Caki2 (cell line): ENCODE data around the gene DHRS4. TPM values are rescaled to one million over a fixed set of nuclear protein-coding genes. Genes with fewer than 3 reads are reported as not detected.
"Not testable (repeated sequence)": the region's sequence is repeated elsewhere in the genome, so short reads cannot be mapped to it uniquely, and the experiment has no call there.

ENCODE experiments used
- DNase-seq: peaks from one replicate; pipeline ENCODE4 v3.0.0-alpha.2; 2015; ENCODE audit warnings: low read depth
- in situ Hi-C: cut with HindIII; loops from 2 replicates; pipeline ENCODE4 v1.10.0; 2016; ENCODE audit warnings: low sequenced_read_pairs, low pct_unique_long_range_greater_than_20kb, mixed read lengths
- total RNA-seq: library from RNA; depleted of rRNA; stranded (reverse); fragments of >200 nt; shearing (Covaris generic); gene quantifications from 2 replicates; pipeline ENCODE4 v1.2.3, GENCODE V29; 2014; ENCODE audit warnings: low replicate concordance

DHRS4 gene
- total RNA-seq, 1 experiment from 2014 or later, result 50.0 TPM

DNA sequence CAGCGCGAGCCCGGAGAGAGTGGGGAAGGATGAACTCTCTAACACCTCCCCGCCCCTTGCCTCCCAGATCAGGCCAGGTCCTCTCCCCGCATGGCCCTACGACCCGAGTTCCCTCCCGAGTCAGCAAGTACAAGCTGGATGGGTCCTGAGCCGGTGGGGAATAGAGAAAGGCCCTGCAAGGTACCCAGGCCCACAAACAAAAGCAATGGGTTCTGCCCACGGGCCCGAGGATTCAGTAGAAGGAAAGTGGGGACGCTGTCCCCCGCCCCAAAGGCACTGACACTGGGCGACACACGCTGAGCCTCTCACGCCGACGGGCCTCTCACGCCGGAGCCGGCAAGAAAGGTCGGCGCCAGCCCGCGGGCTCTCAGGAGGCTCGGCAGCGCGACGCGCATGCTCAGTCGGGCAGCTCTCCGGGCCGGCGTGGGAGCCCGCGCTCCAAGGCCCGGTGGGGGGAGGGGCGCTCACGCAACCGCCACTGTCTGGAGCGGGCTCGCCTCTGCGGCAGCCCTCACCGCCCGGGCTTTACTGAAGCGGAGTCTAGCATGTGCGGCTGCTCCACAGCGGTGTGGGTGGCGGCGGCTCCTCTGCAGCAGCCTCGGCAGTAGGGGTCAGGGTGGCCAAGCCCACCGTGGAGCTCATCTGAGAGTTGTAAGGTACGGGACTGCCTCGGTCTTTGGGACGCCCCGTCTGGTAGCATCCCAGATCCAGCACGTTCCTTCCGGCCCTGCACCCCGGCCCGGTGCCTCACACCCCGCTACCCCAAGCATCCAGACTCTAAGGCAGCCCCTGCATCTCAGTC is 16.1 kb downstream of the DHRS4 start:
- DNase-seq, in situ Hi-C loops: not testable (repeated sequence)

DNA sequence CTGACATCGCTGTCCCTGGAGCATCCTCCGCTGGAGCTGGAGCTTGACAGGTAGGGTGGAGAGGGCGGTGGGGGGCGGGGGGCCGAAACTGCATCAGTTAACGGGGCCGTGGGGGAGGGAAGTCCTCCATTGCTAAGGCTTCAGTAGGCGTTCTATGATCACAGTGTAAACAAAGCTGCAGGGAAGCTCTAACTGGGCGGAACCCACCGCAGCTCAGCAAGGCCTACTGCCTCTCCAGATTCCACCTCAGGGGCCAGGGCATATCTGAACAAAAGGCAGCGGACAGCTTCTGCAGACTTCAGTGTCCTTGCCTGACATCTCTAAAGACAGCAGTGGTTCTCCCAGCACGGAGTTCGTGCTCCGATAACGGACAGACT is 16.7 kb downstream of the DHRS4 start:
- in situ Hi-C loops, DNase-seq: not testable (repeated sequence)

DNA sequence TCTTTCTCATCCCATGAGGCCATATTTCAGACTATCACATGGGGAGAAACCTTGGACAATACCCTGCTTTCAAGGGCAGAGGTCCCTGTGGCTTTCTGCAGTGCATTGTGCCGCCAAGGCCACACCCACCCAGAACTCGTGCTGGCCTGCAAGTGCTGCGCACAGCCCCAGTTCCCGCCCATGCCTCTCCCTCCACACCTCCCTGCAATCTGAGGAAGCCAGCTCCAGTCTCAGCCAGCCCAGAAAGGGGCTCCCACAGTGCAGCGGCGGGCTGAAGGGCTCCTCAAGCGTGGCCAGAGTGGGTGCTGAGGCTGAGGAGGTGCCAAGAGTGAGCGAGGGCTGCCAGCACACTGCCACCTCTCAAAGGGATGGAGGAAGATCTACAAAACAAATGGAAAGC is 19.6 kb downstream of the DHRS4 start:
- in situ Hi-C loops, DNase-seq: not testable (repeated sequence)

DNA sequence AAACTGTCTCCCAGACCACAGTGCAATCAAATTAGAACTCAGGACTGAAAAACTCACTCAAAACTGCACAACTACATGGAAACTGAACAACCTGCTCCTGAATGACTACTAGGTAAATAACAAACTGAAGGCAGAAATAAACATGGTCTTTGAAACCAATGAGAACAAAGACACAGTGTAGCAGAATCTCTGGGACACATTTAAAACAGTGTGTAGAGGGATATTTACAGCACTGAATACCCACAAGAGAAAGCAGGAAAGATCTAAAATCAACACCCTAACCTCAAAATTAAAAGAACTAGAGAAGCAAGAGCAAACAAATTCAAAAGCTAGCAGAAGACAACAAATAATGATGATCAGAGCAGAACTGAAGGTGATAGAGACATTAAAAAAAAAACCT is 20.5 kb downstream of the DHRS4 start:
- DNase-seq, in situ Hi-C loops: not testable (repeated sequence)

DNA sequence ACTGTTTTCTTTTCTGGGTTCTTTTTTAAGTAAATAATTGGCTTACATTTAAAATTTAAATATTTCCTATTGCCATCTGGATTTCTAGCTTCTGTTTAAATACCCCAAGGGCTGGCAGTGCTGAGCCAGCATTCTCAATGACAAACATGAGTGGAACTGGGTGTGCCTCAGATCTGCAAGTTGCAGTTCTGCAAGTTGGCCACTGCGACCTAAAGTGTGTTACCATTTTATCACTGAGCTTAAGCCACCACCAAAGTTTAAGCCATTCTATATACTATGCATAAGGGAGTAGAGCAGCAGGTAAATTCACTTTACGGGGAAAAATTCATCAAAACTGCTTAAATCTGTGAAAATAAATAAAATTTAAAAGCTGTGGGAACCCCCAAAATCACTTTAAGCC is 23.6 kb downstream of the DHRS4 start:
- in situ Hi-C loops, DNase-seq: not testable (repeated sequence)

DNA sequence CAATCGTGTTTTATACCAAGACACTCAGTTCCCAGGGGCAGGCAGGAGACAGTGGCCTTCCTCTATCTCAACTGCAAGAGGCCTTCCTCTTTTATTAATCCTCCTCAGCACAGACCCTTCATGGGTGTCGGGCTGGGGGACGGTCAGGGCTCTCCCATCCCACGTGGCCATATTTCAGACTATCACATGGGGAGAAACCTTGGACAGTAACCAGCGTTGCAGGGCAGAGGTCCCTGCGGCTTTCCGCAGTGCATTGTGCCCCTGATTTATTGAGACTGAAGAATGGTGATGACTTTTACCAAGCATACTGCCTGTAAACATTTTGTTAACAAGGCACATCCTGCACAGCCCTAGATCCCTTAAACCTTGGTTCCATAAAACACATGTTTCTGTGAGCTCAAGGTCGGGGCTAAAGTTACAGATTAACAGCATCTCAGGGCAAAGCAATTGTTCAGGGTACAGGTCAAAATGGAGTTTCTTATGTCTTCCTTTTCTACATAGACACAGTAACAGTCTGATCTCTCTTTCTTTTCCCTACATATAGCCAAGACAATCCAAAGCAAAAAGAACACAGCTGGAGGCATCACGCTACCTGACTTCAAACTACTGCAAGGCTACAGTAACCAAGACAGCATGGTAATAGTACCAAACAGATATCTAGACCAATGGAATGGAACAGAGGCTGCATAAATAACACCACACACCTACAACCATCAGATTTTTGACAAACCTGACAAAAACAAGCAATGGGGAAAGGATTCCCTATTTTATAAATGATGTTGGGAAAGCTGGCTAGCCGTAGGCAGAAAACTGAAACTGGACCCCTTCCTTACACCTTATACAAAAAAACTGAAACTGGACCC is 28.6 kb downstream of the DHRS4 start:
- in situ Hi-C loops, DNase-seq: not testable (repeated sequence)

DNA sequence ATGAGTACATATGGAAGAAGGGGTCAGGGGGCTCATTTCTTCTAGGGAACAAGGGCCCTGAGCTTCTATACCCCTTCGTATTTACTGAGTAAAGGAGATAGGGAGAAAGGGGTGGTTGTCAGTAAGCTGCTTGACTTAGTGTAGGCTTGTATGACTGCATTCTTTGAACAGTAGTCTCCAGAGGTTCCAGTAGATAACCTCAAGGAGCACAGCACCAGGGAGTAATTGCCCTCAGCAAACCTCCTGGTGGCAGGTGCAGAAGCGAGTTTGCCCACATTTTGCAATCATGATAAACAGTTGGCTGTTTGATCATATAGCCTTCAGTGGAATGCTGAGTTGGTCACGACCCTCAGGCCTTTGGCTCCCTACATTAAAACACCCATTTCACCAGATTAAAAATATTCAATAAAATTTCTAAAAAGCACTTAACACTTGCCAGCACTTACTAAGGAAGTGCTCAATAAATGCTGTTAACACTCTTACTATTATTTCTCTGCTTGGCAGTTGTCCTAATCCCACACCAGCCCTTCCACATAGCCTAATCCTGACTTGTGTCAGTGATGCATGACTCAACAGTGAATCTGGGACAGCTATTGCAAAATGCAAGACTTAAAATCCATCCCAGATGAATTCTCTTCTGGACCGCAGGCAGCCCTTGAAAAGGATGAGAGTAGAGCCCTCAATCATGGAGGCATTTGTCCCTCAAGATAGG is 31.5 kb downstream of the DHRS4 start:
- no peak for DNase-seq
- in situ Hi-C loops, result no loop called here

DNA sequence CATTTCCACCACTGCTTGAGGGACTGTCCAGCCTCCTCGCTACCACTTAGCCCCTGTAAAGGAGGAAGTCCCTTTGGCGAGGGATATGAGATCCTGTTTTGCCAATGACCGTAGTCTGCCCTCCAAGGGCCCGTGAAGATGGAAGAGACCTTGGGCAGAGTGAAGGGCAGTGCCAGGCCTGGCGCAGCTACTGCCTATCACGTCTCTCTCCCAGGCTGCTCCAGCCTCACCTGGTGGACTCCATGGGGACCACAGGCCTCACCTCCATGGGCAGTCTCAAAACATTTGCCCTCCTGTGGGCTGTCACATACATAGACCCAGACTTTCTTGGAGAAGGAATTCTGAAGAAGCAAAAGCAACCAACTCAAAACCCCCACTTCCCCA is 34.6 kb downstream of the DHRS4 start:
- DNase-seq, in situ Hi-C loops: not testable (repeated sequence)

DNA sequence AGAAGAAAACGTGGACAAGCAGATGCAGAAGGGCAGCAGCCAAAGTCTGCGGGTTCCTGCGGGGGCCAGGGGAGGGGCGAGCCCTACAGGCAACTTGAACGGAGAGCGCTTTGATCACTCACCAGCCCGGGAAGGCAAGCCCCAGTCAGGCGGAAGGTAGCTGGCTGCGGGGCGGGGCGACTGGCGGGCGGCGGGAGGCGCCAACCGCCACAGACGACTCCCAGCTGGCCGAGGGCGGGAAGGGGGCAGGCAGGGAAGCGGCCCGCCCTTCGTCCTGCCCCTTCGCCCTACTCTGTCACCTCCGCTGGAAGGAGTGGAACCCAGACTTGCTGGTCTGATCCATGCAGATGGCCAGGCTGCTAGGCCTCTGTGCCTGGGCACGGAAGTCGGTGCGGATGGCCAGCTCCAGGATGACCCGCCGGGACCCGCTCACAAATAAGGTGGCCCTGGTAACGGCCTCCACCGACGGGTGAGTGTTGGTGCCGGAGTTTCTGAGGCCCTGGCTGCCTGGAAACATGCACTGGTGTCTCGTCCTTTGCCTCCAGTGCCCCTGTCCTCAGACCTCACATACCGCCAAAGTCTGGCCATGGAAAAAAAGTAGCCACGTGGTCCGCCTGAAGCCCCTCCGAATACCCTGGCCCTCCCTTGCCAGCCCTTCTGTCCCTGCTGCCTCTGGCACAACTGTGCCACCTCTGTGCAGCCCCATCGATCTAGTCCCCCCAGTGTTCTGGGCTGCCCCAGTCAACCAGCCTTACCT is 35.2 kb downstream of the DHRS4 start, which contains the start of gene DHRS4L2:
DHRS4L2 (plus strand) TSS at position 323 of the 757 bp plus-strand sequence; CDS start at position 342, 19 bp downstream.
- DNase-seq, result peak; percentile 82
- in situ Hi-C loops, result not testable (repeated sequence)

DNA sequence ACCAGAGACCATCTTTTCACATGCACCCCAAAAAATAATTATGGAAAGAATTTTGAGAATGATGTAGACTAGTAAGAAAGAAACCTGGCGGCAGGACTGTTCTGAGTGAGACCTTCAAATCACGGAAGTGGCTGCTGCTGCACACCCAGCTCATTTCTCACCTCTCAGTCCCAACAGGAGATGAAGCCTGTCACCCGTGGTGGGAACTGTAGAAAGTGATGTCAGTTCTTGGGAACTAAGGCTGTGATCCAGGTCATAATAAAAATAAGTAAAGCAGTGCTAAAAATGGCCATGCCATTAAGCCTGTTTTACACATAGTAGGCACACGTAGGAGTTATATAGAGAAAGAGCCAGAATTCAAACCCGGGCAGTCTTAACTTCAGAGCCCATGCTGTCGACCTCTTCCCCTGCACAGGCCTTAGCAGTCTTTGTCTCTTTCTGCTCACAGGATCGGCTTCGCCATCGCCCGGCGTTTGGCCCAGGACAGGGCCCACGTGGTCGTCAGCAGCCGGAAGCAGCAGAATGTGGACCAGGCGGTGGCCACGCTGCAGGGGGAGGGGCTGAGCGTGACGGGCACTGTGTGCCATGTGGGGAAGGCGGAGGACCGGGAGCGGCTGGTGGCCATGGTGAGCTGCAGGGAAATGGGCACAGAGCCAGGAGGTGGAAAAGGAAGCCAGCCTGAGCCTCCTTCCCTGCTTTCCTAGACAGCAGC is 36.3 kb downstream of the DHRS4 start:
- not testable (repeated sequence) for DNase-seq

DNA sequence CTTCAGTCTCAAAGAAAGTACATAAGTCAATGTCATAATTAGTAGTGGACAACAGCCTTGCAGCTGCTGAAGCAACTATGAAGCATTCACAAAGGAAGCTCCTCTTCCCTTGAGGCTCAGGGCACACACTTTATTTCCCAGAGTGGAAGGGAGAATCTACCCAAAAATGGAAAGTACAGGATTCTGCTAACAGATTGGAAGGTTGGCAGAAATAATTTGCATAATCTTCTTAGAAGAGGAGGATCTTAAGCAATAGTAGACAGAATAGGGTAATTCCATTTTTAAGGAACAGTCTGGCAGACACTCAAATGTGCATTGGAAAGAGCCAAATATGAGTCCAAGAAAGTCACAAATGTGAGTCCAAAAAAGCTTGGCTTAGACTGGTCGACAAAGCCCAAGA is 37.4 kb downstream of the DHRS4 start:
- DNase-seq, in situ Hi-C loops: not testable (repeated sequence)

More for the DNA sequence above, 36.3 kb downstream of the DHRS4 start:
- in situ Hi-C loops, result not testable (repeated sequence)

DNA sequence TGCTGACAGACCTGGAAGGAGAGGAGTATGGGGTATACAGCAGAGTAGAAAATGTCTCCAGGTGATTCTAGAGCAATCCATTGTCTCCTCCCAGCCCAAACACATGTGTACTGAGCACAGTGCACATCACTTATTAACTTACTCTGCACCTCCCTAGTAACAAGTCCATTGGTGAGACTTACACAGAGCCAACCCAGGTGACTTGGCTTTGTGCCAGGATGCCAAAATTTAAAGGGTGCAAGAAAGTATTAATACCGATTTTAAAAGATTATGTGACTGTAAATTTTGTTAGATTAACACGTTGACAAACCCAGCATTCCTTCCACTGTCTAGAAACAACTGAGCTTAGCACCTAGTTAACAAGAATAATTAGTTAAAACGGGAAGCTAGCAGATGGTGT is 39.5 kb downstream of the DHRS4 start:
- in situ Hi-C loops, DNase-seq: not testable (repeated sequence)

DNA sequence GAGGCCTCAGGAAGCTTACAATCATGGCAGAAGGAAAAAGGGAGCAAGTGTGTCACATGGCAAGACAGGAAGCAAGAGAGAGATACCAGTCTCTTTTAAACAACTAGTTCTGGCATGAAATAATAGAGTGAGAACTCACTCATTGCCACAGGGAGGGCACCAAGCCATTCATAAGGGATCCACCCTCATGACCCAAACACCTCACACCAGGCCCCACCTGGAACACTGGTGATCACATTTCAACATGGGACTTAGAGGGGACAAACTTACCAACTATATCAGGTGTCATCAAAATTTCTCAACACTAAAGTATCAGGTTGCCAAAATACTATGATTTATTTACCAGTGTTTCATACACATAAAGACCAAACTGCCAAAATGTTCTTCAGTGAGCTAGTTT is 42.4 kb downstream of the DHRS4 start:
- DNase-seq, in situ Hi-C loops: not testable (repeated sequence)

DNA sequence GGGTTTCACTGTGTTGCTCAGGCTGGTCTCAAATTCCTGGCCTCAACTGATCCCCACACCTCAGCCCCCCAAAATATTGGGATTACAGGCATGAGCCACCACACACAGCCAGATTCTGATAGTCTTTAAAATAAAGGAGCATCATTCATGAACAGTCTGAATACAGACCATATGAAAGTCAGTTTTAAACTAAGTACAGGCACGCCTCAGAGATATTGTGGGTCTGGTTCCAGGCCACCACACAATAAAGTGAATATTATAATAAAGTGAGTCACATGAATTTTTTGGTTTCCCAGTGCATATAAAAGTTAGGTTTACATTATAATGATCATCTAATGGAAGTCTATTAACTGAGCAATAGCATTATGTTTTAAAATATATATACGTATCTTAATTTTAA is 43.3 kb downstream of the DHRS4 start:
- DNase-seq, in situ Hi-C loops: not testable (repeated sequence)

DNA sequence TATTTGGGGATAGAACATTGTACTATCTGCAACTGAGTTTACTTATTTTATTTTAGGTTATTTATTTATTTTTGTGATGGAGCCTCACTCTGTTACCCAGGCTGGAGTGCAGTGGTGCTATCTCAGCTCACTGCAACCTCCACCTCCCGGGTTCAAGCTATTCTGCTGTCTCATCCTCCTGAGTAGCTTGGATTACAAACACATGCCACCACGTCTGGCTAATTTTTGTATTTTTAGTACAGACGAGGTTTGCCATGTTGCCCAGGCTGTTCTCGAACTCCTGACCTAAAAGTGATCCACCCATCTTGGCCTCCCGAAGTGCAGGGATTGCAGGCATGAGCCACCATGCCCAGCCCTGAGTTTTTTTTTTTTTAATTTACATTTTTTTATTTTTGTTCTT is 46.1 kb downstream of the DHRS4 start:
- DNase-seq, in situ Hi-C loops: not testable (repeated sequence)

DNA sequence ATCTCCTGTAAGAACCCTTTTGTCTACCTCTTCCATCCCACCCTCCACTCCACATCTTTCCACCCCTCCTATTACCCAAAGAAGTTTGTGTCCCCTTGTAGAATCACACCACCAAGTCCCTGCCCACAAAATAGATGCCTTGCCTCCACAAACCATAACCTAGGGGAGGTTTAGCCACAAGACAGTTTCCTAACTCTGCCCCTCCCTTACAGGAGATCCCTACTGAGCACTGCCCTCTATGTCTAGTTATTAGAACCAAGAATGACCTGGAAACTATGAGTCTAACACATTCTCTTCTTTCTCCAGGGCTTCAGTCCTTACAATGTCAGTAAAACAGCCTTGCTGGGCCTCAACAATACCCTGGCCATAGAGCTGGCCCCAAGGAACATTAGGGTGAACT is 47.5 kb downstream of the DHRS4 start:
- DNase-seq, in situ Hi-C loops: not testable (repeated sequence)

DNA sequence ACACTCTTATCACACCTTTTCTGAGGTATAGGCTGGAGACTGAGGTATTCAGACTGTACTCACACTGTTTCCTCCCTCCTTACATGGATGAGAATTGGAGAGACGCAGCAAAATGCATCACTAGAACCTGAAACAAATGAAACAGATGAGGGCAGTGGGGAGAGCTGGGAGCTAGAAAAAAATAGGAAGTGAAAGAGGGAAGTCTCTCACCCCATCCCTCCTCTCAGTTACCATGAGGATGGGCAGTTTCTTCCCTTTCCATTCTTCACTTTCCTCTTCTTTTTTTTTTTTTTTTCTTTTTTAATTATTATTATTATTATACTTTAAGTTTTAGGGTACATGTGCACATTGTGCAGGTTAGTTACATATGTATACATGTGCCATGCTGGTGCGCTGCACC is 48.1 kb downstream of the DHRS4 start:
- not testable (repeated sequence) for DNase-seq

More for the DNA sequence above, 48.1 kb downstream of the DHRS4 start:
- in situ Hi-C loops, result not testable (repeated sequence)
